ENCODE data around the gene PHEX. TPM values are rescaled to one million over a fixed set of nuclear protein-coding genes. Genes with fewer than 3 reads are reported as not detected.

The PHEX gene
- total RNA-seq, 1 experiment from 2014 or later = 0.16 TPM

- H3K27ac ChIP-seq = no peak overlapping the region
- DNase-seq (ENCODE audit: low read depth in 1 of 2, low spot score in 2 of 2) = no peak
These were observed 63.7 kb downstream of the PHEX start for GRCh38 chrX:22095856-22096255.

GRCh38 chrX:22097012-22097694 is 65.0 kb downstream of the PHEX start:
- Histone ChIP-seq H3K27ac (no peak overlapping the region), H3K4me3 (no peak overlapping the region)
- DNase-seq (ENCODE audit: low read depth in 1 of 2, low spot score in 2 of 2) = no peak

More at GRCh38 chrX:22095856-22096255, 63.7 kb downstream of the PHEX start:
- H3K36me3 ChIP-seq = no peaks in the 10 kb centered on the region
- no peaks in the 10 kb centered on the region for H3K4me1 ChIP-seq (replicated peaks)
- H3K9me3 ChIP-seq (replicated peaks) = no peaks in the 10 kb centered on the region
- H3K27me3 ChIP-seq (replicated peaks) = no peaks in the 10 kb centered on the region
- H3K4me3 ChIP-seq = no peak overlapping the region

GRCh38 chrX:22105231-22105630 is 73.1 kb downstream of the PHEX start:
- H3K27ac ChIP-seq = no peak overlapping the region
- H3K27me3 ChIP-seq (replicated peaks) = no peaks in the 10 kb centered on the region
- H3K4me3 ChIP-seq = no peak overlapping the region
- no peak for DNase-seq (ENCODE audit: low read depth in 1 of 2, low spot score in 2 of 2)
- H3K4me1 ChIP-seq (replicated peaks) = no peaks in the 10 kb centered on the region
- no peaks in the 10 kb centered on the region for H3K9me3 ChIP-seq (replicated peaks)
- no peaks in the 10 kb centered on the region for H3K36me3 ChIP-seq

More at GRCh38 chrX:22097012-22097694, 65.0 kb downstream of the PHEX start:
- no peaks in the 10 kb centered on the region for H3K4me1 ChIP-seq (replicated peaks)
- H3K36me3 ChIP-seq = no peaks in the 10 kb centered on the region
- no peaks in the 10 kb centered on the region for H3K9me3 ChIP-seq (replicated peaks)
- no peaks in the 10 kb centered on the region for H3K27me3 ChIP-seq (replicated peaks)

GRCh38 chrX:22105971-22106370 is 73.8 kb downstream of the PHEX start:
- Histone ChIP-seq H3K9me3 (replicated peaks) (no peaks in the 10 kb centered on the region), H3K36me3 (no peaks in the 10 kb centered on the region), H3K27ac (no peak overlapping the region), H3K4me3 (no peak overlapping the region), H3K4me1 (replicated peaks) (no peaks in the 10 kb centered on the region), H3K27me3 (replicated peaks) (no peaks in the 10 kb centered on the region)
- DNase-seq (ENCODE audit: low read depth in 1 of 2, low spot score in 2 of 2) = no peak

- Histone ChIP-seq H3K36me3 (no peaks in the 10 kb centered on the region), H3K27me3 (replicated peaks) (no peaks in the 10 kb centered on the region), H3K4me1 (replicated peaks) (no peaks in the 10 kb centered on the region), H3K9me3 (replicated peaks) (no peaks in the 10 kb centered on the region), H3K27ac (no peak overlapping the region), H3K4me3 (no peak overlapping the region)
- DNase-seq (ENCODE audit: low read depth in 1 of 2, low spot score in 2 of 2) = no peak
These were observed 77.3 kb downstream of the PHEX start for GRCh38 chrX:22109442-22109841.

GRCh38 chrX:22110729-22111494 is 78.8 kb downstream of the PHEX start:
- H3K4me3 ChIP-seq = no peak overlapping the region
- DNase-seq (ENCODE audit: low read depth in 1 of 2, low spot score in 2 of 2) = no peak
- no peaks in the 10 kb centered on the region for H3K9me3 ChIP-seq (replicated peaks)
- H3K27ac ChIP-seq = no peak overlapping the region
- H3K36me3 ChIP-seq = no peaks in the 10 kb centered on the region
- H3K4me1 ChIP-seq (replicated peaks) = no peaks in the 10 kb centered on the region
- H3K27me3 ChIP-seq (replicated peaks) = no peaks in the 10 kb centered on the region

- no peaks in the 10 kb centered on the region for H3K9me3 ChIP-seq (replicated peaks)
- H3K36me3 ChIP-seq = no peaks in the 10 kb centered on the region
- H3K27me3 ChIP-seq (replicated peaks) = no peaks in the 10 kb centered on the region
- no peak for DNase-seq (ENCODE audit: low read depth in 1 of 2, low spot score in 2 of 2)
- peaks cover 4% of the 10 kb centered on the region; the same call in 1 of the 2 replicates for H3K4me1 ChIP-seq (replicated peaks)
- H3K27ac ChIP-seq = no peak overlapping the region
- H3K4me3 ChIP-seq = no peak overlapping the region
These were observed 84.8 kb downstream of the PHEX start for GRCh38 chrX:22116605-22117546.

- Histone ChIP-seq H3K4me1 (replicated peaks) (peaks cover 4% of the 10 kb centered on the region; the same call in 1 of the 2 replicates), H3K9me3 (replicated peaks) (no peaks in the 10 kb centered on the region), H3K27ac (no peak overlapping the region), H3K27me3 (replicated peaks) (no peaks in the 10 kb centered on the region), H3K36me3 (no peaks in the 10 kb centered on the region), H3K4me3 (no peak overlapping the region)
- no peak for DNase-seq (ENCODE audit: low read depth in 1 of 2, low spot score in 2 of 2)
These were observed 85.5 kb downstream of the PHEX start for GRCh38 chrX:22117633-22118032.

GRCh38 chrX:22118161-22118830 is 86.2 kb downstream of the PHEX start:
- Histone ChIP-seq H3K9me3 (replicated peaks) (no peaks in the 10 kb centered on the region), H3K27ac (no peak overlapping the region), H3K4me1 (replicated peaks) (peaks cover 4% of the 10 kb centered on the region; the same call in 1 of the 2 replicates), H3K4me3 (no peak overlapping the region), H3K27me3 (replicated peaks) (no peaks in the 10 kb centered on the region), H3K36me3 (no peaks in the 10 kb centered on the region)
- peak in 1 of 2 experiments; percentile 28 for DNase-seq (ENCODE audit: low read depth in 1 of 2, low spot score in 2 of 2)

GRCh38 chrX:22121161-22121560 is 89.0 kb downstream of the PHEX start:
- H3K27ac ChIP-seq = no peak overlapping the region
- DNase-seq (ENCODE audit: low read depth in 1 of 2, low spot score in 2 of 2) = no peak
- peaks cover 4% of the 10 kb centered on the region; the same call in 1 of the 2 replicates for H3K4me1 ChIP-seq (replicated peaks)
- H3K4me3 ChIP-seq = no peak overlapping the region
- H3K9me3 ChIP-seq (replicated peaks) = no peaks in the 10 kb centered on the region
- H3K36me3 ChIP-seq = no peaks in the 10 kb centered on the region
- H3K27me3 ChIP-seq (replicated peaks) = no peaks in the 10 kb centered on the region

- Histone ChIP-seq H3K36me3 (no peaks in the 10 kb centered on the region), H3K4me1 (replicated peaks) (peaks cover 4% of the 10 kb centered on the region; the same call in 1 of the 2 replicates), H3K27me3 (replicated peaks) (no peaks in the 10 kb centered on the region), H3K4me3 (no peak overlapping the region), H3K27ac (no peak overlapping the region), H3K9me3 (replicated peaks) (no peaks in the 10 kb centered on the region)
- DNase-seq (ENCODE audit: low read depth in 1 of 2, low spot score in 2 of 2) = no peak
These were observed 90.4 kb downstream of the PHEX start for GRCh38 chrX:22122510-22122909.

GRCh38 chrX:22124098-22124497 is 92.0 kb downstream of the PHEX start:
- H3K27me3 ChIP-seq (replicated peaks) = no peaks in the 10 kb centered on the region
- DNase-seq (ENCODE audit: low read depth in 1 of 2, low spot score in 2 of 2) = no peak
- no peaks in the 10 kb centered on the region for H3K36me3 ChIP-seq
- no peaks in the 10 kb centered on the region for H3K9me3 ChIP-seq (replicated peaks)
- no peak overlapping the region for H3K4me3 ChIP-seq
- H3K27ac ChIP-seq = no peak overlapping the region
- H3K4me1 ChIP-seq (replicated peaks) = no peaks in the 10 kb centered on the region

GRCh38 chrX:22125481-22125880 is 93.4 kb downstream of the PHEX start:
- no peaks in the 10 kb centered on the region for H3K9me3 ChIP-seq (replicated peaks)
- no peaks in the 10 kb centered on the region for H3K36me3 ChIP-seq
- DNase-seq (ENCODE audit: low read depth in 1 of 2, low spot score in 2 of 2) = no peak
- no peak overlapping the region for H3K27ac ChIP-seq
- H3K4me3 ChIP-seq = no peak overlapping the region
- H3K27me3 ChIP-seq (replicated peaks) = no peaks in the 10 kb centered on the region
- no peaks in the 10 kb centered on the region for H3K4me1 ChIP-seq (replicated peaks)
